HCT116 (cell line): ENCODE results near the gene FLNA.

ENCODE experiments used
- CEBPB ChIP-seq: IDR thresholded peaks from 2 replicates; pipeline ENCODE4 v1.6.1; 2012; ENCODE audit warnings: low read depth
- CTCF ChIP-seq, 3 experiments: fragments of 200-600 bp in 1 of 3; sonication (generic) in 1 of 3; IDR thresholded peaks in 2 of 3; conservative IDR thresholded peaks in 1 of 3; 2 replicates each; pipeline ENCODE4 v1.5.1; 2012 to 2017; ENCODE audit warnings: low read depth in 2 of 3, low read length in 2 of 3, antibody characterized with exemption in 1 of 3, borderline replicate concordance in 1 of 3, control low read depth in 1 of 3, mild to moderate bottlenecking in 1 of 3, mixed read lengths in 1 of 3, mixed run types in 1 of 3, moderate library complexity in 1 of 3; ENCODE audit not compliant: insufficient read depth in 1 of 3
- JUND ChIP-seq: IDR thresholded peaks from 2 replicates; pipeline ENCODE4 v1.6.1; 2012
- POLR2A ChIP-seq: IDR thresholded peaks from 2 replicates; pipeline ENCODE4 v1.7.0; 2011; ENCODE audit warnings: borderline replicate concordance; ENCODE audit not compliant: insufficient read depth, insufficient read length; ENCODE audit errors: extremely low read depth
- POLR2AphosphoS5 ChIP-seq: IDR thresholded peaks from 2 replicates; pipeline ENCODE4 v1.6.1; 2011; ENCODE audit warnings: mild to moderate bottlenecking, low read depth, low read length, moderate library complexity
- REST ChIP-seq: IDR thresholded peaks from 2 replicates; pipeline ENCODE4 v1.6.1; 2012; ENCODE audit warnings: low read depth
- SIN3A ChIP-seq: IDR thresholded peaks from 2 replicates; pipeline ENCODE4 v1.6.1; 2012; ENCODE audit warnings: low read depth
- SP1 ChIP-seq: IDR thresholded peaks from 2 replicates; pipeline ENCODE4 v1.6.1; 2012; ENCODE audit warnings: low read depth
- ZBTB33 ChIP-seq: IDR thresholded peaks from 2 replicates; pipeline ENCODE4 v1.6.1; 2011; ENCODE audit warnings: mild to moderate bottlenecking, low read length, moderate library complexity; ENCODE audit not compliant: insufficient replicate concordance; ENCODE audit errors: extremely low read depth
- ZNF274 ChIP-seq: fragments of 200-500 bp; sonication (Bioruptor generic); IDR thresholded peaks from 2 replicates; pipeline ENCODE4 v1.6.1; 2014; ENCODE audit warnings: mild to moderate bottlenecking, low read depth, low read length, inconsistent platforms

GRCh38 chrX:154402622-154403127 is 28.2 kb upstream of the FLNA start:
- TF ChIP-seq ZNF274 (no peak), CTCF (IDR thresholded peaks at IDR 0.05 in 2 of 3, conservative IDR thresholded peaks at IDR 0.05 in 1 of 3; ENCODE audit: borderline replicate concordance in 1 of 3, insufficient read depth in 1 of 3, low read depth in 2 of 3, low read length in 2 of 3) (no peak), POLR2AphosphoS5 (no peak), SIN3A (no peak), POLR2A (no peak), REST (no peak), JUND (no peak), SP1 (no peak), CEBPB (no peak), ZBTB33 (no peak)
